ENCODE results near the gene RUVBL1.

- TF ChIP-seq CTCF (IDR thresholded peaks at IDR 0.05), result no peak
- TF ChIP-seq POLR2A (IDR thresholded peaks at IDR 0.05), result no peak
- no peak for TF ChIP-seq POLR2AphosphoS5 (IDR thresholded peaks at IDR 0.05)
Observed at GRCh38 chr3:128168836-128169235, 45.2 kb upstream of the RUVBL1 start.
